B cell (primary cell): ENCODE data around the gene BACH2. TPM values are rescaled to one million over a fixed set of nuclear protein-coding genes. Genes with fewer than 3 reads are reported as not detected.

ENCODE experiments used
- ATAC-seq: fragments of 200-7000 bp; cut with Tn5 transposase; one replicate; pipeline ENCODE4 v1.10.0; 2021; ENCODE audit warnings: low read depth, mild to moderate bottlenecking, moderate number of reproducible peaks, moderate library complexity
- CTCF ChIA-PET: fragments of 350-600 bp; sonication (Branson Sonifier 250); formaldehyde crosslinking; loops from one replicate; lab custom pipeline; 2021; ENCODE audit warnings: antibody characterized with exemption, inconsistent platforms; lab: Charles Lee
- POLR2A ChIA-PET: fragments of 350-600 bp; sonication (Branson Sonifier 250); formaldehyde crosslinking; loops from one replicate; lab custom pipeline; 2021; ENCODE audit warnings: antibody characterized with exemption; lab: Charles Lee
- DNase-seq: peaks from one replicate; pipeline ENCODE4 v3.0.0; 2013
- H2AFZ ChIP-seq: 2 replicates; pipeline ENCODE4 v1.6.1; 2012; ENCODE audit warnings: mild to moderate bottlenecking, low read depth, low read length; ENCODE audit not compliant: insufficient read depth, poor library complexity, severe bottlenecking
- H3K27ac ChIP-seq, 2 donors: 1 replicate in 1 of 2; 2 replicates in 1 of 2; pipeline ENCODE4 v1.5.1; 2012 to 2013; ENCODE audit warnings: low read length in 2 of 2, mild to moderate bottlenecking in 2 of 2, moderate library complexity in 1 of 2
- H3K27me3 ChIP-seq, 4 experiments: fragments of 200-600 bp in 1 of 4; sonication (generic) in 1 of 4; replicated peaks in 1 of 4; 1 replicate in 2 of 4; 2 replicates in 2 of 4; pipeline versions ENCODE4 v1.6.1 to v1.7.0; 2013 to 2016; ENCODE audit warnings: low read length in 3 of 4, mild to moderate bottlenecking in 2 of 4, mixed read lengths in 1 of 4, moderate library complexity in 1 of 4; ENCODE audit not compliant: insufficient read depth in 4 of 4, control insufficient read depth in 3 of 4; ENCODE audit errors: control extremely low read depth in 1 of 4
- H3K36me3 ChIP-seq, 2 experiments: replicated peaks in 1 of 2; 1 replicate in 1 of 2; 2 replicates in 1 of 2; pipeline versions ENCODE4 v1.6.1 to v1.7.1; 2013; ENCODE audit warnings: low read length in 1 of 2; ENCODE audit not compliant: insufficient read depth in 2 of 2, control insufficient read depth in 1 of 2; ENCODE audit errors: control extremely low read depth in 1 of 2, extremely low read depth in 1 of 2
- H3K4me1 ChIP-seq, 2 donors: fragments of 200-600 bp in 1 of 2; sonication (generic) in 1 of 2; 1 replicate in 1 of 2; 2 replicates in 1 of 2; pipeline versions ENCODE4 v1.5.1 to v1.6.1; 2013 to 2017; ENCODE audit warnings: low read length in 2 of 2; ENCODE audit not compliant: control insufficient read depth in 2 of 2, insufficient read depth in 2 of 2
- H3K4me2 ChIP-seq: replicated peaks from 2 replicates; pipeline ENCODE3; 2012; ENCODE audit warnings: mild to moderate bottlenecking, low read depth, low read length; ENCODE audit not compliant: poor library complexity, severe bottlenecking
- H3K4me3 ChIP-seq, 5 experiments: fragments of 200-600 bp in 1 of 5; sonication (generic) in 1 of 5; 1 replicate in 3 of 5; 2 replicates in 2 of 5; pipeline versions ENCODE4 v1.5.1 to v1.7.0; 2011 to 2016; ENCODE audit warnings: low read length in 4 of 5, mild to moderate bottlenecking in 4 of 5, low read depth in 2 of 5, control low read depth in 1 of 5, moderate library complexity in 1 of 5; ENCODE audit not compliant: insufficient read depth in 1 of 5; ENCODE audit errors: control extremely low read depth in 1 of 5, extremely low read depth in 1 of 5
- H3K79me2 ChIP-seq: fragments of 200-600 bp; sonication (generic); one replicate; pipeline ENCODE4 v1.6.0; 2016; ENCODE audit warnings: low read length; ENCODE audit not compliant: control insufficient read depth, insufficient read depth
- H3K9ac ChIP-seq: fragments of 200-600 bp; sonication (generic); 2 replicates; pipeline ENCODE4 v1.6.1; 2017; ENCODE audit warnings: mild to moderate bottlenecking, low read length, moderate library complexity
- H3K9me3 ChIP-seq, 3 donors: one replicate each; pipeline versions ENCODE4 v1.6.1 to v1.7.1; 2013; ENCODE audit warnings: low read length in 2 of 3; ENCODE audit not compliant: control insufficient read depth in 2 of 3, insufficient read depth in 1 of 3; ENCODE audit errors: control extremely low read depth in 1 of 3
- H4K20me1 ChIP-seq: 2 replicates; pipeline ENCODE4 v1.6.0; 2012; ENCODE audit warnings: mild to moderate bottlenecking, low read length; ENCODE audit not compliant: insufficient read depth, control insufficient read depth, poor library complexity, severe bottlenecking
- H3K27ac Mint-ChIP-seq: one replicate; pipeline ENCODE4 v1.8.0; 2021; ENCODE audit warnings: mixed read lengths
- H3K27me3 Mint-ChIP-seq: one replicate; pipeline ENCODE4 v1.8.0; 2021; ENCODE audit warnings: mixed read lengths
- H3K4me1 Mint-ChIP-seq: one replicate; pipeline ENCODE4 v1.8.0; 2021; ENCODE audit warnings: mixed read lengths
- H3K4me3 Mint-ChIP-seq: one replicate; pipeline ENCODE4 v1.8.0; 2021; ENCODE audit warnings: mixed read lengths
- H3K9me3 Mint-ChIP-seq: one replicate; pipeline ENCODE4 v1.8.0; 2022; ENCODE audit warnings: mixed read lengths; ENCODE audit not compliant: insufficient read depth
- EZH2 ChIP-seq: IDR thresholded peaks from 2 replicates; pipeline ENCODE4 v1.6.1; 2012; ENCODE audit warnings: borderline replicate concordance, low read depth, mild to moderate bottlenecking, moderate library complexity, low read length; ENCODE audit not compliant: insufficient read depth, poor library complexity, severe bottlenecking
- WGBS: methylation state at CpG from one replicate; pipeline ENCODE4 v1.1.5; 2013; ENCODE audit warnings: missing lambda C conversion rate; ENCODE audit not compliant: insufficient coverage; 5-methylcytosine and 5-hydroxymethylcytosine counted together
- intact Hi-C: fragments of 100-400 bp; cut with micrococcal nuclease; formaldehyde crosslinking; loops from one replicate; pipeline ENCODE4 v1.10.0; 2022
- polyA plus RNA-seq: library from polyadenylated mRNA; depleted of rRNA; stranded (reverse); fragments of >200 nt; gene quantifications from 2 replicates; pipeline ENCODE4 v1.2.3, GENCODE V29; 2012
- total RNA-seq, 2 donors: library from RNA; stranded (reverse); fragments of 120-200 nt in 1 of 2; gene quantifications; 1 replicate in 1 of 2; 2 replicates in 1 of 2; pipeline versions ENCODE4 v1.2.3 to v1.2.4, GENCODE V29; 2013 to 2022
- TF ChIP-seq, protein P1 (sequence below): fragments of 200-600 bp; IDR thresholded peaks from one replicate; pipeline ENCODE4 v1.8.0; 2022; ENCODE audit warnings: antibody characterized with exemption, mild to moderate bottlenecking

The BACH2 gene
- total and polyA plus RNA-seq, 2 donors (not counting 1 experiment from before 2014, with no cell fraction given): 41.1 to 235 TPM

GRCh38 chr6:89986650-89987074, 310.0 kb downstream of the BACH2 start:
- Mint-ChIP-seq H3K9me3 (no peaks in the 10 kb centered on the region), H3K4me3 (no peak overlapping the region), H3K27ac (no peak overlapping the region), H3K27me3 (no peaks in the 10 kb centered on the region), H3K4me1 (peaks cover 19% of the 10 kb centered on the region)
- peaks cover 1 to 70% of the 10 kb centered on the region in 2 experiments for H3K36me3 ChIP-seq
- DNase-seq (no peak), ATAC-seq (no peak)
- CTCF ChIA-PET: interaction anchor here (0.7 to 3.2 kb wide), 2 partner anchors 11 to 492 kb away, joined by 3 to 13 read pairs; no protein-coding TSS in a partner anchor
- H3K4me1 ChIP-seq: peaks cover 0 to 3% of the 10 kb centered on the region in 2 donors
- POLR2A ChIA-PET: no interaction called here
- no peak overlapping the region for H3K9ac ChIP-seq
- no peak overlapping the region for H3K4me3 ChIP-seq
- no peak overlapping the region for H2AFZ ChIP-seq
- intact Hi-C loops: no loop called here
- peaks cover 82% of the 10 kb centered on the region for H4K20me1 ChIP-seq
- H3K9me3 ChIP-seq: no peaks in the 10 kb centered on the region
- TF ChIP-seq, protein P1, sequence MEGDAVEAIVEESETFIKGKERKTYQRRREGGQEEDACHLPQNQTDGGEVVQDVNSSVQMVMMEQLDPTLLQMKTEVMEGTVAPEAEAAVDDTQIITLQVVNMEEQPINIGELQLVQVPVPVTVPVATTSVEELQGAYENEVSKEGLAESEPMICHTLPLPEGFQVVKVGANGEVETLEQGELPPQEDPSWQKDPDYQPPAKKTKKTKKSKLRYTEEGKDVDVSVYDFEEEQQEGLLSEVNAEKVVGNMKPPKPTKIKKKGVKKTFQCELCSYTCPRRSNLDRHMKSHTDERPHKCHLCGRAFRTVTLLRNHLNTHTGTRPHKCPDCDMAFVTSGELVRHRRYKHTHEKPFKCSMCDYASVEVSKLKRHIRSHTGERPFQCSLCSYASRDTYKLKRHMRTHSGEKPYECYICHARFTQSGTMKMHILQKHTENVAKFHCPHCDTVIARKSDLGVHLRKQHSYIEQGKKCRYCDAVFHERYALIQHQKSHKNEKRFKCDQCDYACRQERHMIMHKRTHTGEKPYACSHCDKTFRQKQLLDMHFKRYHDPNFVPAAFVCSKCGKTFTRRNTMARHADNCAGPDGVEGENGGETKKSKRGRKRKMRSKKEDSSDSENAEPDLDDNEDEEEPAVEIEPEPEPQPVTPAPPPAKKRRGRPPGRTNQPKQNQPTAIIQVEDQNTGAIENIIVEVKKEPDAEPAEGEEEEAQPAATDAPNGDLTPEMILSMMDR: no peak
- TF ChIP-seq EZH2: no peak
- H3K27me3 ChIP-seq: no peaks in the 10 kb centered on the region
- H3K4me2 ChIP-seq: no peak overlapping the region
- H3K79me2 ChIP-seq: peaks cover 86% of the 10 kb centered on the region
- H3K27ac ChIP-seq: no peak overlapping the region
- WGBS: 100% methylated on average over 3 of the region's 3 CpGs

- DNase-seq (no peak), ATAC-seq (no peak)
- Histone ChIP-seq H3K36me3 (peaks cover 1 to 74% of the 10 kb centered on the region in 2 experiments), H3K9ac (no peak overlapping the region), H4K20me1 (peaks cover 79% of the 10 kb centered on the region), H3K79me2 (peaks cover 88% of the 10 kb centered on the region), H2AFZ (no peak overlapping the region), H3K4me1 (peaks cover 0 to 3% of the 10 kb centered on the region in 2 donors), H3K27me3 (no peaks in the 10 kb centered on the region), H3K27ac (peak overlapping the region in 1 of 2 donors; percentile 52), H3K4me2 (no peak overlapping the region), H3K4me3 (no peak overlapping the region), H3K9me3 (no peaks in the 10 kb centered on the region)
- ChIA-PET POLR2A (interaction anchor here (0.5 to 0.6 kb wide), 2 partner anchors 54 to 74 kb away, joined by 3 to 4 read pairs; no protein-coding TSS in a partner anchor), CTCF (interaction anchor here (0.7 to 3.2 kb wide), 3 partner anchors 11 to 492 kb away, joined by 3 to 13 read pairs (median 4); no protein-coding TSS in a partner anchor)
- 99% methylated on average over 10 of the region's 11 CpGs for WGBS
- H3K9me3 Mint-ChIP-seq: no peaks in the 10 kb centered on the region
- intact Hi-C loops: no loop called here
- no peaks in the 10 kb centered on the region for H3K27me3 Mint-ChIP-seq
- H3K4me1 Mint-ChIP-seq: peaks cover 19% of the 10 kb centered on the region
- no peak overlapping the region for H3K27ac Mint-ChIP-seq
- TF ChIP-seq, protein P1: no peak
- no peak for TF ChIP-seq EZH2
- H3K4me3 Mint-ChIP-seq: no peak overlapping the region
Observed at GRCh38 chr6:89985751-89986493, 310.7 kb downstream of the BACH2 start.
